CD4-positive, alpha-beta T cell treated with Interleukin-17A for 4 hours (primary cell): Measurements from ENCODE around the gene PRELID3B.
A peak's percentile ranks its signal among the peaks of the same experiment; 100 is the strongest.

Experiments used
- DNase-seq: peaks from one replicate; pipeline ENCODE4 v3.0.0-alpha.2; 2020; ENCODE audit warnings: mixed read lengths

PRELID3B gene

DNA sequence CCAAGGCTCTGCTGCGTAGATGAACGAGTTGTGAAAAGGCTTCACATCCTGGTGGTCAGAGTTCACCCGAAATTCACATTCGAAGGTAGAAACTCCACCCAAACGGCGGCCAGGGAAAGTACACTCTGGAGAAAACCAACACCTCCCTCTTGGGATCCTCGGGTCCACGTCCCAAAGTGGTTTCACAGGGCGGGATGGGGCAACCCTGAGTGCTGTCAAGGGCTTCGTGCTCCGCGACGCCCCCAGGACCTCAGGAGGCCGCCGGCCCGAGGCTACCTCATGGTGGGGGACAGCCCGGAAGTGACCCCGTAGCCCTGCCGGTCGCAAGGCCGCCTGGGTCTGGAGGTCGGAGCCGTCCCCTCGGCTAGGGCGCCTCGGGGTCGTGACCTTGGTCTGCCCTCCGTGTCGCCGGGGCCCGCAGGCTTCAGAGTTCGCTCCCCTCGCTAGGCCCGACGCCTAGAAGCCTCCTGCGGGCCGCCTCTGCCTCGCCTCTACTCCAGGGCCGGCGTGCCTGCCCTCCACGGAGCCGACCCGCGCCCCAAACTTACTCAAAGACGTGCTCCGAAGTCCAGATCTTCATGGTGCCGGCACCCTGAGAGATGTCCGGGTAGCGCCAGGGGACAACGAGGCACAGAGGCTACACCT, at the start of gene PRELID3B:
PRELID3B (minus strand) TSS at position 636 of the 645 bp plus-strand sequence; CDS start at position 580, 56 bp downstream.
- no peak for DNase-seq

DNA sequence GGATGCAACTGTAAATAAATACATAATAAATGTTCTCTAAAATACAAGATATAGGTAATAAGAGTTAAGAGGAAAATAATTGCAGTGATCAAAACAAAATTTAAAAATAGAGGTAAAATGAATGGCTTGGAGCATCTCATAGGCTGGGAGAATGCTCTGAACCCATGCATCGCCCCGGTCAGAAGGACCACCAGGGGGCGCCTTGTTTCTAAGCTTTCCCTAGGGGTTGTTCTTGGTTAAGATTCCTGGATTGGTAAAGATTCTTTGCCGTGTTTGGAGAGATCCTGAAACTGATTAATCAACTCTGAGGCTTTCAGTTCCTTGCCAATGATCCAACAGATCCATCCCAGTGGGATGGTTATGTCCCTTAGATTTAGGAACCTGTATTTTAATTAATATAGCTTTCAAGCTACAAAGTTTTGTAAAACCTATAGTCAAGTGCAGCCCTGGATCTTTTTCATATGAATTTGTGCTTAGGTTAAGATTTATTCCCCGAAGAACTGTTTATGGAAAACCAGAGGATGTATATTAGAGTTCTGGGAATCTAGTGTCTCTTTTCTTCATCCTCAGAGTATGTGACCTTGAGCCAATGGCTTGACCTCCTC, 45.3 kb upstream of the PRELID3B start:
- peak; percentile 94 for DNase-seq

DNA sequence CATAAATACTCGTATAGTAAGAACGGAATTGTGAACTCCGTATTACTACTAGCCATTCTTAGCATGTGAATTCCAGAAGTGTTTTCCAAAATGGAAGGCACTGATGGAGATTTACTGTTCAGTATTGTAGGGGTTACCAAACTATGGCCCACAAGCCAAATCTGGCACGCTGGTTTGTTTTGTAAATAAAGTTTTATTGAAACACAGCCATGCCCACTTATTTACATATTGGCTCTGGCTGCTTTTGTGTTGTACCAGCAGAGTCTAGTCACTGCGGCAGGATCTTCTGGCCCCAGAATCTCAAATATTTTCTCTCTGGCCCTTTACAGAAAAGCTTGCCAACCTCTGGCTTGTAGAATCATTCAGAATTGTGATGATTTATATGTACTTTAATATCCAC, 44.3 kb upstream of the PRELID3B start:
- DNase-seq, result no peak

DNA sequence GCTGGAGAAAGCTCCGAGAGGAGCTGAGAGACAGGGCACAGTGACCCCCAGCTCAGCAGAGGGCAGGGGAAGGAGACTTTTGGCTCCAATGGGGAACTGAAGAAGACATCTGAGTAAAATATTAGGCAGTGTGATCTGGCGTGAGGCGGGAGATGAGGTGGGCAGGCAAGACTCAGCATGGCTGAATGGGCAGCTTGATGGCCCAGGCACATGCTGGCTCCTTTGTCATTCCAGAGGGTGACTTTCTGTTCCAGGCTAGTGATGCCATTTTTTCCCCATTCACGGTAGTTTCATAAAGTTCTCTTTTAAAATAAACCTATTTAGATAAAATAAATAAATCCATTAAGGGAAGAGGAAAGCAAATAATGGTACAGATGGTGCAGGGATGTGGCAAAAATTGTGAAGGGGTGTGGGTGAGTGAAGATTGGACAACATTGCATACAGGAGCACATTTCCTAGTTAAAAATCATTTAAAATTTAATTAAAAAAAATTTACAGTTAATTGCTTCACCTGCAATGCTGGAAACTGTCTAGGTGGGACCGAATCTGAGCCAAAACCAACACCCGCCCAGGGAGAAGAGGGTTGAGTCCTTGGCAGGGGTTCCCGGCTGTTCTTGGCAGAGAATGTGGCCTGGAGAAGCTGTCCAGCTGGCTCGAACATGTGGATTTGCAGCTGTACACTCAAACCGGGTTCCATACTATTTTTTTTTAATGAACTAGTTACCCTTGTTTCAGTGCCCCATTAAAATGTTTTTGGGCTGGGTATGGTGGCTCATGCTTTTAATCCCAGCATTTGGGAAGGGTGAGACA, 41.7 kb upstream of the PRELID3B start:
- DNase-seq, result no peak

DNA sequence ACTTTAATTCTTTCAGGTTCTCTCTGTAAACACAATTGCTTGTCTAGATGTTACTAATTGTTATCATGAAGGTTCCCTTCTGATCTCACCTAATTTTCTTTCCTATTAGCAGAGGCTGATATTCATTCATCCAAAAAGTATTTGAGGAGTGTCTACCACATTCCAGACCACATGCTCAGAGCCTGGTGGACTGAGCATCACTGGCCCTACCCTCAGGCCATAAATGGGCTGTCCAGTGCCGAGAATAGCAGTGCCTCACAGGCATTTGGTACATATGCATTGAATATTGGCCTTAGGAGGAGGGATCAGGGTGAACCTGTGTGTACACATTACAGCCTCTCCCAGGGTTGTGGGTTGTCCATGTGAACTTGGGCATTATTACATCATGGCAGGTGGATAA, 40.4 kb upstream of the PRELID3B start:
- DNase-seq, result no peak

DNA sequence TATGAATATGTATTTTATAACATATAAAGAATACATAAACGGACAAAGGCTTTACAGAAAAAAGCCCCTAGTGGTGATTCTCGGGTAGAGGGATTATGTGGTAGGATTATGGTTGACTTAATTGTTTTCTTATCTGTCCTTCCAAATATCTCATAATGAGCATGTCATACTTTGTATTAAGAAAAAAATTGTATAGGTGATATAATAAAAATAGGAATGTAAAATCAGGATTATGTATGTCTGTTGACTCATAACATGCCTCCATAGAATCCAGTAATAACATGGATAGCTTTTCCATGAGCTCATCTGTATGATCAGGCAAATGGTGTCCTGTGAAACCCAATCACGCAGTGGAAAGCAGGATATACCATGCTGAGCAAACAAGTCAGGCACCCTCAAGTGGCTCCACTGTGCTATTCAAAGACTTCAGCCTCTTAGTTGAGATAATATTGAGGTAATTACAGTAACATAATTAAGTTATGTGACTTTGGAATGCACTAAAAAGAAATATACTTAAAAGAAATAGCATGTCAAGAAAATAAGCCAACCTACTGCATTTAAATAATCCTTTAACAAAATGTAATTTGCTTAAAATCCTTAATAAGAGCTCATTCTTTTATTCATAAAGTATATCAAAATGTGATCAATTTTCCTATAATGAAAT, 39.6 kb upstream of the PRELID3B start:
- no peak for DNase-seq

DNA sequence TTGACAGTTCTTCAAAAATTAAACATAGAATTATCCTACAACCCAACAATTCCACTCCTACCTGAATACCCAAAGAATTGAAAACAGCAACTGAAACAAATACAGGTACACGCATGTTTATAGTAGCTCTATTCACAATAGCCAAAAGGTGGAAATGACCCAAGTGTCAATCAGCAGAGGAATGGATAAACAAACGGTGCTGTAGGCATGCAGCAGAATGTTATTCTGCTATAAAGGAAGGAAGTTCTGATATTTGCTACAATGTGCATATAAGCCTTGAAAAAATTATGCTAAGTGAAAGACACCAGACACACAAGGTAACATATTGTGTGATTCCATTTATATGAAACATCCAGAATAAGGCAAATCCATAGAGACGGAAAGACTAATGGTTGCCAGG, 38.5 kb upstream of the PRELID3B start:
- no peak for DNase-seq

DNA sequence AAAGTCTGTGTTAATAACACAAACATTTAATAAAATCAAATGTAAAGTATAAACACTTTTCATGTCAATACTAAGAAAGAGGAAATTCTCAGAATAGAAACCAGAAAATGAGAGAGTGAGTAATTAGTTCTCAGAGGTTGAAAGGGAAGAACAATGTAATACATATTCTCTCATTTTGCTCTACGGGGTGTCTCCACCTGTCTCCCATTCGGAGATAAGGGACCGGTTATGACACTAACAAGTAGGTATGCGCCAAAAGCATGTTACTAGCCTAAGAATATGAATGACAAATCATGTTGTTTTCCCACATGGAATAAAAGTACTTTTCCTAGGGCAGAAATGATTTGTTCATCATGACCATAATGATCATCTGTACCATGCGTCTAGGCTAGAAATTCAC, 35.6 kb upstream of the PRELID3B start:
- no peak for DNase-seq

DNA sequence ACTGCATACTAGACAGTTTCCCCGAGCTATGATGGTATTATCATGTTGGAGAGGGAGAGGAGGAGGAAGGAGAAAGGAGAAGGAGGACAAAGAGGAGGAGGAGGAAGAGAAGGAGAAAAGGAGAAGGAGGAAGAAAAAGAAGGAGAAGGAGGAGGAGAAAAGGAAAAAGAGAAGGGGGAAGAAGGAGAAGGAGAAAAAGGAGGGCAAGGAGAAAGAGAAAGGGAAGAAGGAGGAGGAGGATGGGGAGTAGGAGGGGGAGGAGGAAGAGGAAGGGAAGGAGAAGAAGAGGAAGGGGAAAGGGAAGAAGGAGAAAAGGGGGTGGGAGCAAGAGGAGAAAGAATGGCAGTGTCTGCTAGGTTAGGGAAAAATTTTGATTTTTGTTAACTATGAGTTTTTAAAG, 35.1 kb upstream of the PRELID3B start:
- DNase-seq, result no peak

DNA sequence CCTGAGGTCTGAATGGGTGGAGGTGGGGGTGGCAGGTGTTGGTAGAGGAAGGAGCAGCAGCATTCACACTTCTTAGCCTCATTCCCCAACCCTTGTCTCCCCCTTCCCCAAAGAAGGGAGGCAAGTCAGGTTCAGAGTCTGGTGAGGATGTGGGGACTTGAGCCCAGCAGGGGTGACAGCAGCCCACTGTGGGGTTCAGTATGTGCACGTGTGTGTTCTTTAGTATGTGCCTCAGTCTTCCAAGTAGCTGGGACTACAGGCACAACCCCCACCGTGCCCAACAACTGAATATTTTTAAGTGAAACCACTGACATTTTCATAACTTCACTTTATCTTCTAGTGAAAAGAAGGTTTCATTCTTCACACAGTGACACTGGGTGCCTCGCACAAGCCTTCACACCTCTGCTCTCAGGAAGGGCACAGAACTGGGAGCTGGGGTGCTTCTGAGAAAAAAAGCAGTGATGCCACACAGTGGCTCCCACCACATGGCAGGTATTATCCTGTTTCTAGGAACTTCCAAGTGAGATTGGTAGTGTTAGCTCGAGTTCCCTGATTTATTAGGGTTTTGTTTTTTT, 33.4 kb upstream of the PRELID3B start:
- DNase-seq, result no peak

DNA sequence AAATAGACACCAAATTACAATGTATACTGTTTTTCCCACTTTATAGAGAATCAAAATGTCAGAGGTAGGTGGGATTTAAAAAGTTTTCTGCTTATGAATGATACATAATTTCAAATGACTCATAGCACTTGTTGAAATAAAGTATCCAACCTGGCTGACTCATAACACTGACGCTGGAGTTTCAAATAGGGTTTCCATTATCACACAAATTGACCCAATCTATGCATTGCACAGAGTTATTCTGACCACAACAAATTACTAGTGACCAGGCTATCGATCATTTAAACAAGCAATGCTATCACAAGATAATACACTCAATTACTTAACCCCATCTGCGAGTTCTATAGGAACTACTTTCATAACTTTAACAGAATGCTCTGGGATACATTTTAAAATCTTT, 31.9 kb upstream of the PRELID3B start:
- no peak for DNase-seq

DNA sequence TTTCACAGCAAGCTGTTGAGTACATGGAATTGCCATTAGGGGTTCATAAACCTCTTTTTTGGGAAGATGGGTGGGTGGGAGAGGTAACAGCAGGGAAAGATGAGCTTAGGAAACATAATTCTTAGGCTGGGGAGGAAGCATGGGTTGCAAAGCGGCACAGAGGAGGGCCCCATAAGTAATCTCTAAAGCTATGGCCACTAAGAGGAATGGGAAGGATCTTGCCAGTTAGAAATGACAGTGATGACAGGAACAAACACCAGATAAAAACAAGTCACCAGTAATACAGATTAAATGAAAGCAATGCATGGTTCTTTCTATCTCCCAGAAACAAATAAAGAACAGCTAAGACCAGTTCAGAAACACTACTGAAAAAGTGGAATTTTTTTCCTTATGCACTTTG, 31.0 kb upstream of the PRELID3B start:
- no peak for DNase-seq

DNA sequence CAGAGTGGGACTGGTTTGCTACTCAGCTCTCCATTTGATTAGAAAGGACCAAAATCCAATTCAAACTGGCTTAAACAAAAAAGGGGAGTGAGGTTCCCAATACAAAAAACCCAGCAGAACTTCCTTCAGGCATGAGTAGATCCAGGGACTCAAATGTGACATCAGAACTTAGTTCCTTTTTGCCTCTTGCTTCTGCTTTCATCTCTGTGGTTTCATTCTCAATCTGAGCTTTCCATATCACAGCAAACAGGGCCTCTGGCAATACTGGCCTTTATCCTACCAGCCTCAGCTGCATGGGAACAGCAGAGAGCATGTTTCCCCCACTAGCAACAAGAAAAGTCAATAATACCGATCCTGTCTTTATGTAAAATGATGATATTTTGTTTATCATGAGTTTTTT, 28.6 kb upstream of the PRELID3B start:
- no peak for DNase-seq

DNA sequence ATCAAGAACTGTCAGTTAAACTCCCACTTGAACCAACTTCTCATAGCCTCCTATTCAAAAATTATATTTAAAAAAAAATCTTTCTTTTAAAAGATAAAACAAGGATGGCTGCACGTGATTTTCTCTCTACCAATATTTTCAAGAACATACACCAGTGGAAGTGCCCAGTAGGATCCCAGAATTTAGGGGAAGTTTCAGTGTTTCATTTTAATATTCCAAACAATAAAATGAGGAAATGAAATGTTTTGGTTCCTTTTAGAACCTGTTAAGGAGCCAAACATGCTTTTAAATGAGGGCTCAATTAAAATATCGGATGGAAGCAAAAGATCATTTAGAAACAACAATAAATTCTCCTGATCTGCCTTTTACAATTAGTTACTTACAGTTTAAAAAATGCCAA, 26.4 kb upstream of the PRELID3B start:
- no peak for DNase-seq

DNA sequence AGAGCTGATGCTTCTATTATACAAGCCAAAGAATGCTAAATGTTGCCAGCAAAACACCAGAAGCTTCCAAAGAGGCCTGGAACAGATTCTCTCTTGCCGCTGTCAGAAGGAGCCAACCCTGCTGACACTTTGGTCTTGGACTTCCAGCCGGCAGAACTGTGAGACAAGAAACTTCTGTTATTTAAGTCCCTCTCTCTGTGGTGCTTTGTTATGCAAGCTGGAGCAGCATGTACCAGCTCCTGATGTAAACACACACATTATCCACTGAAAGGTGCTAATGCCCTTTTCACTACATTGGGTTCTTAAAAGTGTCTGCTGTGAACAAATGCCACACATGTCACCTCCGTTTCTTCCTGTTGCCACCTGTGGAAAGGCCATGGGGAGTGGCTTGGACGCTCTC, 25.9 kb upstream of the PRELID3B start:
- no peak for DNase-seq

DNA sequence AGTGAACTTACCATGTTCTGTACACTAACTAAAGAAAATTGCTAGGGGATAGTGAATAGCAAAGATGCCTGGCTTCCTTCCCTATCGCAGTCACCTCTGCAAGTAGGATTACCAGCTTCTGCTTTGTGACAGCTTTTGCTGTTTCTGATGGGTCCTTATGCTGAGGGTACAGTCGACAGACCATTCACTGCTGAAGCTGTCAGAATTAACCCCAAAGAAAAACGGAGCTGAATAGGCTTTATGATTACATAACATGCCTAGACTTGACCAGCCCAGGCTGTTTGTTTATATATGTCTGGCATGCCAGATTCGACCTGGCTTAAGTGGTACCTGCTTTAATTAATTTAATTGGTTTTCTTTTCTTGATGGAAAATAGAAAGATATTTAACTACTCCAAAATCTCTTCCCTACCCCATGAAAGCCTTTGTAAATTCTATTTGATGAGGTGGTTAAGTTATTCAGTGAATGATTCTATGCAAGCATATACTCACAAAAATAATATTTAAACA, 21.7 kb upstream of the PRELID3B start:
- no peak for DNase-seq

DNA sequence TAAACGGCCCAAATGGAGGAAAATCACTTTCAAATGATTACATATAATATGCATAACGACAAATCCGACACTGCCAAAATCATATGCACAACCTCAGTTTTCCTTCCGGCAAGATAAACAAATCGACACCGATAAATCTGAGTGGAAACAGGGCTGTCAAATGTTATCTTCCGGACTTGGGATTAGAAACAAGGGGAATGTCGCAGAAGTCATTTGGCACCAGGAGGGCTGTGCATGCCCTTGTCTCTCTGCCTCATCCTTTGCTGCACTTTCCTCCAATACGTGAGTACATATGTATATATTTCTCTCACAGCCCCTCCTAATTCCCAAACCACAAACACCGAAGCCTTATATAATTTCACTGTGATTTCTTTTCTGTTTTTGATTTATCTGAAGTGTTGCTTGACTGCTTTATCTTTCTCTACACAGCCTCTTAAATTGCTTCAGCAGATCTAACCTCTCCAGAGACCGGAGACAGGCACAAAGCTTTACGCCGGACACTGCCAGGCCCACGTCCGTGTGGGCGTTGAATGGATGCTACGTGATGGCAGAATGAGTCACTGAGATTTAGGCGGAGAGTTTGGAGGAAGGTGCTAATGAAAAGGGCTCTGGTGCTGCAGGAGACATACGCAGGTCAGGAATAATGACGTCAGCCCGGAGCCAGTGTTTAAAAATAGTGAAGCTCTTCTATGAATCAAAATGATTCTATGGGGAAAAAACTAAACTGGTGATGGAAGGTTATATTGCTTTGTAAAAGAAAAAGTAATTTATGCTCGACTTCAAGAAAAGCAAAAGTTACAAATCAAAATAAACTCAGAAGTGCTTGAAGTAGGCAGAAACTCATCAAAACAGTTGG, 21.0 kb upstream of the PRELID3B start:
- no peak for DNase-seq

DNA sequence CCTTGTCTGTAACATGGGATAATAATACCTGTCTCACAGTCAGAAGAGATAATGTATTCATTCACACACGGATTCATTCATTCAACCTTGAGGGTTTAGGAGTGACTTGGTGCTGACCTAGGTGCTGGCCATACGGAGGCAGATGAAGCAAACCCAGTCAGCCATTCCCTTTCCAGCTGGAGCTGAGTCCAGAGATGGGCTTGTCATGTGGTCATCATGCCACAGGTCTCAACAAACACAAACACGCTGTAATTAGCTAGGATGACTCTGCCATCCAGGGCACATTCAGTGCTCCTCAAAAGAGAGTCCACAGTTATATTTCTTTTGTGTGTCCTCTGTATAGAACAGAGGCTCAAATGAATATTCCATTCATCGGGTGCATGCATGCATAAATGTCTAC, 19.5 kb upstream of the PRELID3B start:
- no peak for DNase-seq

DNA sequence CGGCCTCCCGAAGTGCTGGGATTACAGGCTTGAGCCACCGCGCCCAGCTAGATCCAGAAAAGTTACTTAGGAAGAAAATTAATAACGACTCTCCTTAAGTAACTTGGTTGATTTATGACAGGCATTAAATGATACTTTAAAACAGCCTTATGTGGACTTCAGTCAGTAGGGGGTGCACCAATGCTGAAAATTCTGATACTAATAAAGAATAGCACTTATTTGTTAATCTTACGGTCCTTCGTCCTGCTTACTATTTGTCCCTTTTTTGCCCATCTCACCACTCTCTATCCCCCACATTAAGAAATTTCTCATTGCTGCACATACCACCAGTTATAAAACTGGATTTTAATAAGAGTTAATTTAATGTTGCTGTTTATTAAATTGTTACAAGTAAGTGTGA, 12.7 kb upstream of the PRELID3B start:
- peak; percentile 36 for DNase-seq

DNA sequence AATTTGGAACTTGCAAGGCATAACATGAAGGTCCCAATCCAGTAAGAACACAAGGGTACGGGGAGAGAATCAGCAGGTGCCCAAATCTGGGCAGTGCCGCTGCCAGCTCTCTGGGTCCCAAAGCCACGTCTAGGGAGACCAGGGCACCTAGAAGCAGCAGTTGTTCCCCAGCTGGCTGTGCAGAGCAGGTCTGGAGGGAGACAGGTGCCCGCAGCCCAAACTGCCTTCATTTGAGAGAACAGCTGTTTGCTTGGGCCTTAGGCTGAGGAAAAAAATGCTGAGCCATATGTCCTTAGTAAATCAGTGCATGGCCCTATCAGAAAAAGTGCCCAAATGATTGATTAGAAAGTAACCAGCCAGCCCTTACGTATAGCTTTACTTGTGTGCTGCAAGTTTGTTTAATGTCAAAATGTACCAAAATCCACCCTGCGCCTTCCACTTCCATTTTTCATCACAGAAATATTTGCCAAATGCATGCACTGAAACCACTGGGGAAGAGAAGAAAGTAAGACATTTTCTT, 9.1 kb upstream of the PRELID3B start:
- DNase-seq, result no peak

DNA sequence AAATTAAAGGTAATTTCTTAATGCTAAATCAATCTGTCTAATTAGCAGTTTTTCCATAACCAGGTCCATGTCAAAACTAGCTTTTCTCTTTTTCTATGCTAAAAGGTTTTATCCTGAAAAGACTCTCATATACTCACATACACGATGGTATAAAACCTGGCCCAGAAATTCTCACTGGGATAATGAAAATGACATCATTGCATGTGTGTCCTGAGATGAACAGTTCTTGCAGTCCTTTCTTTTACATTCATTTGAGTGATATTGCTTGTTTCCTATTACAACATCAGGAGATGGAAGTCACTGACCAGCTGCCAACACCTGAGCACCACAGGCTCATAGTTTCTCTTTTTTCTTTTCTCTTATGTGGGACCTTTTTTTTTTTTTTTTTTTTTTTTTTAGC, 7.9 kb upstream of the PRELID3B start:
- DNase-seq, result no peak

DNA sequence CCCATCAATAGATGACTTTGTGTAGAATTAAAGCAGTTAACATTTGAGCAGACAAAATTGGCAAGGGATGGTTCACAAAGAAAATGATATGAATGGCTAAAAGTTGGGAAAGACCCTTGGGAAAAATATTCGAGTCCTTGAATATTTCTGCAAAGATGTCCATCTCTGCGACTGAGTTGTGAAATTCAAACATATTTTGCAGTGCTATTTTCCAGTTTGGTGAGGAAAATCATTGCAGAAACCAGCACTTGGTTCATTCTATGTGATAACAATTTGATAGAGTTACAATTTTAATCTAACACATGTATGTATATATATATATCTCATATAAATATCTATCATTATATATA, 6.1 kb upstream of the PRELID3B start:
- DNase-seq, result no peak
